ENCODE results near the gene AZIN2. TPM values are rescaled to one million over a fixed set of nuclear protein-coding genes. Genes with fewer than 3 reads are reported as not detected.

AZIN2 gene
- total and polyA plus RNA-seq, 2 of the 8 experiments (the other 6 are each of a cell fraction or from before 2014, with no cell fraction given): 0.22 to 0.91 TPM

GRCh38 chr1:33127001-33127823, 46.3 kb downstream of the AZIN2 start:
- Histone ChIP-seq H2BK120ac (replicated peaks; ENCODE audit: low read depth, low read length) (peak overlapping the region; percentile 60), H4K20me1 (replicated peaks in 1 of 2; ENCODE audit: control insufficient read depth in 1 of 2, insufficient read depth in 2 of 2, low read length in 2 of 2) (no peaks in the 10 kb centered on the region), H3K18ac (ENCODE audit: extremely low read depth, low read length) (no peak overlapping the region), H3K9me3 (ENCODE audit: insufficient read depth in 2 of 2, low read depth in 1 of 2, low read length in 1 of 2) (no peaks in the 10 kb centered on the region), H4K5ac (ENCODE audit: insufficient read length, low read depth, low read length) (peak overlapping the region; percentile 7), H2BK15ac (ENCODE audit: low read length) (0 out of 2 replicates have a peak overlapping the region, but pooled peaks have one; percentile 6), H3K36me3 (ENCODE audit: control insufficient read depth in 2 of 4, insufficient read depth in 4 of 4, low read length in 3 of 4) (no peaks in the 10 kb centered on the region), H3K79me2 (ENCODE audit: control insufficient read depth in 1 of 2, insufficient read depth in 2 of 2, low read length in 2 of 2) (no peaks in the 10 kb centered on the region; a peak in 1 of 4 replicates), H3K27ac (ENCODE audit: low read depth, low read length) (peak overlapping the region; percentile 68), H3K14ac (ENCODE audit: insufficient read length) (no peak overlapping the region), H4K91ac (replicated peaks; ENCODE audit: insufficient read length, low read length) (no peak overlapping the region), H3K56ac (replicated peaks; ENCODE audit: insufficient read length, low read depth, low read length) (no peak overlapping the region), H3K9ac (replicated peaks in 1 of 4; ENCODE audit: extremely low read depth in 1 of 4, low read depth in 3 of 4, low read length in 3 of 4) (peak overlapping the region; percentile 66 to 83 (median 72)), H3K4me3 (ENCODE audit: extremely low read depth in 1 of 4, insufficient read depth in 2 of 4, low read depth in 3 of 4, low read length in 4 of 4) (peak overlapping the region; percentile 72 to 93 (median 88)), H2BK20ac (ENCODE audit: low read length) (no peak overlapping the region), H3K4me2 (ENCODE audit: insufficient read depth in 1 of 2, low read depth in 2 of 2, low read length in 2 of 2) (peak overlapping the region; percentile 55 to 66), H3K23ac (ENCODE audit: insufficient read length) (no peak overlapping the region), H3K27me3 (replicated peaks in 1 of 4; ENCODE audit: control insufficient read depth in 3 of 4, extremely low read depth in 1 of 4, insufficient read depth in 3 of 4, low read length in 3 of 4) (peaks cover 0 to 6% (median 4%) of the 10 kb centered on the region in 4 experiments; a peak in 5 of 7 replicates), H3K79me1 (ENCODE audit: low read depth, low read length) (no peaks in the 10 kb centered on the region), H2BK5ac (ENCODE audit: low read depth, low read length) (0 out of 2 replicates have a peak overlapping the region, but pooled peaks have one; percentile 48), H3K4me1 (replicated peaks in 1 of 4; ENCODE audit: control insufficient read depth in 3 of 4, insufficient read depth in 4 of 4, low read length in 3 of 4) (peaks cover 0 to 7% (median 2%) of the 10 kb centered on the region in 4 experiments; a peak in 6 of 7 replicates), H3K4ac (replicated peaks; ENCODE audit: insufficient read length, low read depth, low read length) (no peak overlapping the region), H4K8ac (ENCODE audit: extremely low read depth, insufficient read depth, low read length) (no peak overlapping the region), H3K23me2 (ENCODE audit: low read depth, low read length) (no peaks in the 10 kb centered on the region; the same call in 1 of the 2 replicates), H2AFZ (ENCODE audit: low read length) (peak overlapping the region; percentile 96), H2BK12ac (ENCODE audit: low read depth, low read length) (no peak overlapping the region), H2AK5ac (ENCODE audit: low read depth, low read length) (no peak overlapping the region)
- CTCF ChIA-PET (ENCODE audit: partially characterized antibody): interaction anchor here (0.6 to 4.3 kb wide), 23 partner anchors 9 to 335 kb away, joined by 3 to 31 read pairs (median 4); no protein-coding TSS in a partner anchor
- POLR2A ChIA-PET (ENCODE audit: partially characterized antibody): interaction anchor here (0.8 to 1.8 kb wide), 7 partner anchors 11 to 145 kb away, joined by 3 to 7 read pairs (median 3); partner anchors contain the start of gene TRIM62
- 10% methylated on average over 44 of the region's 44 CpGs; no CpG with 5 or more reads in 1 of the 2 experiments for WGBS, 2 experiments (ENCODE audit: extremely low coverage in 1 of 2, insufficient coverage in 1 of 2, insufficient read length in 1 of 2, insufficient replicate concordance in 2 of 2, low coverage in 1 of 2, low lambda C conversion rate in 2 of 2, missing lambda C conversion rate in 1 of 2)
- peak; percentile 92 to 93 for DNase-seq (ENCODE audit: low read depth in 1 of 2, low spot score in 2 of 2)
- FAIRE-seq: peak; percentile 93
- peak; percentile 89 for TF ChIP-seq TAF1 (IDR thresholded peaks at IDR 0.05; ENCODE audit: low read depth, low read length)
- TF ChIP-seq CTCF (IDR thresholded peaks at IDR 0.05; ENCODE audit: control extremely low read depth in 1 of 3, insufficient read depth in 1 of 3, low read depth in 1 of 3, low read length in 3 of 3): peak; percentile 81 to 99 (median 93)
- TF ChIP-seq TBP (IDR thresholded peaks at IDR 0.05; ENCODE audit: low read depth, low read length): peak; percentile 86
- TF ChIP-seq SIRT6 (IDR thresholded peaks at IDR 0.05; ENCODE audit: low read length): no peak
- TF ChIP-seq SP4 (IDR thresholded peaks at IDR 0.05; ENCODE audit: low read length): peak; percentile 90; the same call in 1 of the 2 replicates
- no peak for TF ChIP-seq CTBP2 (IDR thresholded peaks at IDR 0.05; ENCODE audit: borderline replicate concordance, insufficient read depth, insufficient read length, low read length)
- TF ChIP-seq RNF2 (IDR thresholded peaks at IDR 0.05; ENCODE audit: borderline replicate concordance, low read depth, low read length, missing control alignments, poor library complexity, severe bottlenecking): no peak
- peak; percentile 62 for TF ChIP-seq KDM4A (IDR thresholded peaks at IDR 0.05; ENCODE audit: low read depth, low read length, severe bottlenecking)

Measured in H1 (cell line).